ENCODE data around the gene CCDC88C.

DNA sequence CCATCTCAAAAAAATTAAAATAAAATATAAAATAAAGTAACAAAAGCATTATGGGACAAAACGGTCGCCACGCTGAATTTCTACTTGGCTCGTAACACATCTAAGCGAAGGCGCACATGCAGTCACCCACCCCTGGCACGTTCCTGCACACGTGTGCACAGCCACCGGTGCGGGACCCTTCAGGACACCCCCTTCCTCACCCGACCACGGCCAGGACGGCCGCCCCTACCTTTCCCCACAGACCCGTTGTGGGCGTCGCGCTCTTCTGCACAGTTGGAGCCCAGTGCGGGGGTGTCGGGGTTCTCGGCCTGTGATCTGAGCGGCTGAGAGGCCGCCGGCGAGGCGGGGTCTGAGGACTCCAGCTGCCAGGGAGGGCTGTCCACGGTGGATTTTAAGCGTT lies 128.7 kb downstream of the CCDC88C start:
- TF ChIP-seq, protein P1, sequence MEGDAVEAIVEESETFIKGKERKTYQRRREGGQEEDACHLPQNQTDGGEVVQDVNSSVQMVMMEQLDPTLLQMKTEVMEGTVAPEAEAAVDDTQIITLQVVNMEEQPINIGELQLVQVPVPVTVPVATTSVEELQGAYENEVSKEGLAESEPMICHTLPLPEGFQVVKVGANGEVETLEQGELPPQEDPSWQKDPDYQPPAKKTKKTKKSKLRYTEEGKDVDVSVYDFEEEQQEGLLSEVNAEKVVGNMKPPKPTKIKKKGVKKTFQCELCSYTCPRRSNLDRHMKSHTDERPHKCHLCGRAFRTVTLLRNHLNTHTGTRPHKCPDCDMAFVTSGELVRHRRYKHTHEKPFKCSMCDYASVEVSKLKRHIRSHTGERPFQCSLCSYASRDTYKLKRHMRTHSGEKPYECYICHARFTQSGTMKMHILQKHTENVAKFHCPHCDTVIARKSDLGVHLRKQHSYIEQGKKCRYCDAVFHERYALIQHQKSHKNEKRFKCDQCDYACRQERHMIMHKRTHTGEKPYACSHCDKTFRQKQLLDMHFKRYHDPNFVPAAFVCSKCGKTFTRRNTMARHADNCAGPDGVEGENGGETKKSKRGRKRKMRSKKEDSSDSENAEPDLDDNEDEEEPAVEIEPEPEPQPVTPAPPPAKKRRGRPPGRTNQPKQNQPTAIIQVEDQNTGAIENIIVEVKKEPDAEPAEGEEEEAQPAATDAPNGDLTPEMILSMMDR (IDR thresholded peaks at IDR 0.05; ENCODE audit: low read depth, low read length): no peak
- TF ChIP-seq EZH2phosphoT487 (IDR thresholded peaks at IDR 0.05; ENCODE audit: low read depth): no peak

Data from OCI-LY3 (cell line).